ENCODE data around the gene ZNF343. TPM values are rescaled to one million over a fixed set of nuclear protein-coding genes. Genes with fewer than 3 reads are reported as not detected.
A peak's percentile ranks its signal among the peaks of the same experiment; 100 is the strongest.

Gene ZNF343
- total and polyA plus RNA-seq, 8 donors = 0.58 to 14.3 (median 4.4) TPM

GRCh38 chr20:2453792-2454191, 54.9 kb downstream of the ZNF343 start:
- no peak overlapping the region for H3K4me3 ChIP-seq
- peaks cover 0 to 6% (median 3%) of the 10 kb centered on the region in 4 donors for H3K4me1 ChIP-seq
- H3K27ac ChIP-seq = no peak overlapping the region
- no peaks in the 10 kb centered on the region for H3K27me3 ChIP-seq
- no peaks in the 10 kb centered on the region for H3K9me3 ChIP-seq
- no peak for DNase-seq
- WGBS, 5 donors = 82 to 91% (median 84%) methylated on average over 3 of the region's 3 CpGs
- peaks cover 0 to 10% (median 6%) of the 10 kb centered on the region in 4 donors for H3K36me3 ChIP-seq
- TF ChIP-seq CTCF (IDR thresholded peaks at IDR 0.05) (no peak), POLR2AphosphoS5 (IDR thresholded peaks at IDR 0.05) (no peak), POLR2A (IDR thresholded peaks at IDR 0.05) (no peak), EP300 (IDR thresholded peaks at IDR 0.05) (no peak)
- intact Hi-C loops (cut with DNase I; ENCODE audit: low total_unique reads) = loop anchor here (10.0 kb wide), 1 partner anchor 249 kb away; no protein-coding TSS in a partner anchor

- H3K4me3 ChIP-seq = no peak overlapping the region
- H3K9me3 ChIP-seq = peaks cover 0 to under 1% (median 0%) of the 10 kb centered on the region in 4 donors
- no peak for TF ChIP-seq EP300 (IDR thresholded peaks at IDR 0.05)
- TF ChIP-seq CTCF (IDR thresholded peaks at IDR 0.05) = peak in 5 of 7 experiments; percentile 40 to 83 (median 68)
- TF ChIP-seq POLR2AphosphoS5 (IDR thresholded peaks at IDR 0.05) = no peak
- no peak for TF ChIP-seq POLR2A (IDR thresholded peaks at IDR 0.05)
- WGBS, 5 donors = 51 to 60% (median 54%) methylated on average over 8 of the region's 8 CpGs
- H3K27ac ChIP-seq = no peak overlapping the region
- H3K4me1 ChIP-seq = peaks cover 0 to 6% (median 3%) of the 10 kb centered on the region in 4 donors
- H3K27me3 ChIP-seq = no peaks in the 10 kb centered on the region
- peaks cover 0 to 2% (median 0%) of the 10 kb centered on the region in 4 donors for H3K36me3 ChIP-seq
- intact Hi-C loops (cut with DNase I; ENCODE audit: low total_unique reads) = loop anchor here (10.0 kb wide), 1 partner anchor 247 kb away; no protein-coding TSS in a partner anchor
- DNase-seq = peak; percentile 78 to 86
These were observed 56.6 kb downstream of the ZNF343 start for GRCh38 chr20:2451939-2452732.

- Histone ChIP-seq H3K4me1 (peaks cover 0 to 6% (median 3%) of the 10 kb centered on the region in 4 donors), H3K36me3 (no peaks in the 10 kb centered on the region), H3K9me3 (peaks cover 0 to 4% (median 0%) of the 10 kb centered on the region in 4 donors), H3K27me3 (no peaks in the 10 kb centered on the region), H3K4me3 (no peak overlapping the region), H3K27ac (no peak overlapping the region)
- no peak for DNase-seq
- TF ChIP-seq EP300 (IDR thresholded peaks at IDR 0.05) (no peak), CTCF (IDR thresholded peaks at IDR 0.05) (no peak), POLR2AphosphoS5 (IDR thresholded peaks at IDR 0.05) (no peak), POLR2A (IDR thresholded peaks at IDR 0.05) (no peak)
- intact Hi-C loops (cut with DNase I; ENCODE audit: low total_unique reads) = loop anchor here (10.0 kb wide), 1 partner anchor 247 kb away; no protein-coding TSS in a partner anchor
- 61 to 75% (median 65%) methylated on average over 5 of the region's 5 CpGs for WGBS, 5 donors
These were observed 57.3 kb downstream of the ZNF343 start for GRCh38 chr20:2451422-2451821.

GRCh38 chr20:2449386-2449785, 59.3 kb downstream of the ZNF343 start:
- Histone ChIP-seq H3K9me3 (peaks cover 0 to 4% (median 0%) of the 10 kb centered on the region in 4 donors), H3K36me3 (no peaks in the 10 kb centered on the region), H3K4me3 (no peak overlapping the region), H3K4me1 (no peaks in the 10 kb centered on the region), H3K27ac (no peak overlapping the region), H3K27me3 (no peaks in the 10 kb centered on the region)
- intact Hi-C loops (cut with DNase I; ENCODE audit: low total_unique reads) = no loop called here
- no peak for DNase-seq
- TF ChIP-seq POLR2AphosphoS5 (IDR thresholded peaks at IDR 0.05) (no peak), POLR2A (IDR thresholded peaks at IDR 0.05) (no peak), CTCF (IDR thresholded peaks at IDR 0.05) (no peak)
- WGBS, 5 donors = 83 to 100% (median 89%) methylated on average over 1 of the region's 1 CpG
